CD4-positive, alpha-beta memory T cell (primary cell): ENCODE measurements around the gene ALX3. TPM values are rescaled to one million over a fixed set of nuclear protein-coding genes. Genes with fewer than 3 reads are reported as not detected.

Experiments used
- polyA plus RNA-seq, 2 donors: library from polyadenylated mRNA; unstranded; fragments of 300-500 nt; fragmentation: Illumina TruSeq; gene quantifications; one replicate each; pipeline ENCODE4 v1.2.3, GENCODE V29; 2021
- total RNA-seq, 2 experiments: library from RNA; stranded (reverse); gene quantifications; one replicate each; pipeline ENCODE4 v1.2.3, GENCODE V29; 2021

Gene ALX3
- total and polyA plus RNA-seq, 4 experiments from 2014 or later = not detected

Other genes with a start within 250 kb of the ALX3 start
- gene CSF1, start 159.8 kb downstream of the ALX3 start, total RNA-seq = 10 to 100 TPM; 10.3 to 13.9 TPM
- gene CSF1, start 159.8 kb downstream of the ALX3 start, polyA plus RNA-seq = 10 to 100 TPM in 1 of 2 donors, 1 to 10 TPM in 1; 5.0 to 12.5 TPM
- gene AHCYL1, start 85.9 kb downstream of the ALX3 start, total RNA-seq = 10 to 100 TPM; 44.2 to 45.1 TPM
- gene AHCYL1, start 85.9 kb downstream of the ALX3 start, polyA plus RNA-seq = 10 to 100 TPM; 41.7 to 54.9 TPM
- gene STRIP1, start 36.0 kb downstream of the ALX3 start, total RNA-seq = 10 to 100 TPM; 73.3 TPM
- 10 to 100 TPM; 16.5 to 30.2 TPM for gene STRIP1, start 36.0 kb downstream of the ALX3 start, polyA plus RNA-seq
- not detected for gene UBL4B, start 41.8 kb upstream of the ALX3 start, total RNA-seq
- not detected for gene UBL4B, start 41.8 kb upstream of the ALX3 start, polyA plus RNA-seq
- not detected for gene SLC6A17, start 79.8 kb upstream of the ALX3 start, total RNA-seq
- not detected for gene SLC6A17, start 79.8 kb upstream of the ALX3 start, polyA plus RNA-seq
- gene KCNC4, start 139.6 kb upstream of the ALX3 start, total RNA-seq = 10 to 100 TPM; 11.9 to 13.4 TPM
- gene KCNC4, start 139.6 kb upstream of the ALX3 start, polyA plus RNA-seq = 1 to 10 TPM; 2.3 to 3.0 TPM